Heart right ventricle (tissue), 16 donors: ENCODE data around the gene MRPL23. TPM values are rescaled to one million over a fixed set of nuclear protein-coding genes. Genes with fewer than 3 reads are reported as not detected.
"Not testable (repeated sequence)": the region's sequence is repeated elsewhere in the genome, so short reads cannot be mapped to it uniquely, and the experiment has no call there.

Experiments
- ATAC-seq, 8 donors: fragments of 200-7000 bp; cut with Tn5 transposase; one replicate each; pipeline ENCODE4 v1.9.1; 2020; ENCODE audit warnings: mild to moderate bottlenecking in 8 of 8, moderate library complexity in 8 of 8, moderate number of reproducible peaks in 1 of 8
- DNase-seq, 2 donors: peaks; one replicate each; pipeline ENCODE4 v3.0.0-alpha.2; 2020
- H3K27ac ChIP-seq, 10 donors: fragments of 200-600 bp; sonication (generic) in 2 of 10; one replicate each; pipeline versions ENCODE4 v1.5.0 to v1.8.0; 2020 to 2022; ENCODE audit warnings: mild to moderate bottlenecking in 3 of 10
- H3K27me3 ChIP-seq, 7 donors: fragments of 200-600 bp; one replicate each; pipeline ENCODE4 v1.8.0; 2021 to 2022; ENCODE audit warnings: mild to moderate bottlenecking in 2 of 7
- H3K36me3 ChIP-seq, 9 donors: fragments of 200-600 bp; sonication (generic) in 1 of 9; one replicate each; pipeline versions ENCODE4 v1.5.0 to v1.8.0; 2020 to 2022; ENCODE audit warnings: mild to moderate bottlenecking in 2 of 9
- H3K4me1 ChIP-seq, 9 donors: fragments of 200-600 bp; sonication (generic) in 1 of 9; one replicate each; pipeline versions ENCODE4 v1.5.0 to v1.8.0; 2020 to 2022; ENCODE audit warnings: mild to moderate bottlenecking in 4 of 9
- H3K4me3 ChIP-seq, 10 donors: fragments of 200-600 bp; sonication (generic) in 2 of 10; one replicate each; pipeline versions ENCODE4 v1.5.0 to v1.8.0; 2020 to 2022; ENCODE audit warnings: mild to moderate bottlenecking in 7 of 10, moderate library complexity in 2 of 10
- H3K9me3 ChIP-seq, 11 donors: fragments of 200-600 bp in 10 of 11; sonication (generic) in 2 of 11; one replicate each; pipeline versions ENCODE4 v1.5.0 to v1.8.0; 2013 to 2022; ENCODE audit warnings: mild to moderate bottlenecking in 2 of 11, control low read depth in 1 of 11, moderate library complexity in 1 of 11
- WGBS, 2 donors: extraction: QIAGEN DNeasy Blood & Tissue Kit; methylation state at CpG; one replicate each; pipeline ENCODE4 v1.1.7; 2013; ENCODE audit warnings: inconsistent platforms in 1 of 2; 5-methylcytosine and 5-hydroxymethylcytosine counted together
- intact Hi-C, 10 donors: fragments of 100-400 bp; cut with DNase I; formaldehyde crosslinking; loops; one replicate each; pipeline versions ENCODE4 v1.11.1 to v1.14.2; 2022
- polyA plus RNA-seq, 2 donors: library from polyadenylated mRNA; stranded (reverse); fragments of 200-250 nt; gene quantifications; one replicate each; pipeline ENCODE4 v1.2.3, GENCODE V29; 2013
- total RNA-seq, 10 donors: library from RNA; stranded (reverse); fragmentation: NEBNext Ultra II Directional in 3 of 10; extraction: Animal tissue kit (Norgen Biotek cat#: 25700) in 3 of 10; gene quantifications; one replicate each; pipeline versions ENCODE4 v1.2.1 to v1.2.4, GENCODE V29; 2021 to 2023
- TF ChIP-seq, protein P1 (sequence below), 9 donors: fragments of 200-600 bp; sonication (generic) in 2 of 9; IDR thresholded peaks; one replicate each; pipeline versions ENCODE4 v1.5.0 to v1.8.0; 2021 to 2022; ENCODE audit warnings: antibody characterized with exemption in 9 of 9, mild to moderate bottlenecking in 5 of 9, moderate library complexity in 1 of 9
- donor health status: Arrhythmogenic right ventricular cardiomyopathy.
- donor health status: ischemic (EF 13 %, LVEDD 7.1; RV severe dilation, severe dysfunction).
- donor health status: healthy with polysubstance abuse.
- donor health status: DM: no; HTN: yes; CAD: no.
- donor health status: DM: no; HTN: no; CAD: no.
- donor health status: ischemic (EF 25% LVEDD 6.9; RV normal size, moderate dysfunction).
- donor health status: ischemic (EF 25% LVEDD 5.7; RV mildly dilated, moderate dysfunction).
- donor health status: healthy.
- donor health status: DM: yes; HTN: yes; CAD: no.
- donor health status: Ischemic cardiomyopathy.
- donor health status: ischemic (EF 35%, LVEDD 5.7; RV mildly dilated, moderate dysfunction).
- donor health status: nonischemic (EF 11% LVEDD 7.7; RV severe dilation, severe dysfunction).
- donor health status: DM: yes; HTN: yes; CAD: no.
- donor health status: PGD.
- donor health status: ischemic (EF 29% LVEDD 5.4; RV normal size, mild dysfunction).
- donor health status: nonischemic (EF 23%, LVEDD 6.1; RV moderate dilation, normal function).

MRPL23 gene
- total and polyA plus RNA-seq, 12 donors: 45.9 to 356 (median 80.7) TPM

DNA sequence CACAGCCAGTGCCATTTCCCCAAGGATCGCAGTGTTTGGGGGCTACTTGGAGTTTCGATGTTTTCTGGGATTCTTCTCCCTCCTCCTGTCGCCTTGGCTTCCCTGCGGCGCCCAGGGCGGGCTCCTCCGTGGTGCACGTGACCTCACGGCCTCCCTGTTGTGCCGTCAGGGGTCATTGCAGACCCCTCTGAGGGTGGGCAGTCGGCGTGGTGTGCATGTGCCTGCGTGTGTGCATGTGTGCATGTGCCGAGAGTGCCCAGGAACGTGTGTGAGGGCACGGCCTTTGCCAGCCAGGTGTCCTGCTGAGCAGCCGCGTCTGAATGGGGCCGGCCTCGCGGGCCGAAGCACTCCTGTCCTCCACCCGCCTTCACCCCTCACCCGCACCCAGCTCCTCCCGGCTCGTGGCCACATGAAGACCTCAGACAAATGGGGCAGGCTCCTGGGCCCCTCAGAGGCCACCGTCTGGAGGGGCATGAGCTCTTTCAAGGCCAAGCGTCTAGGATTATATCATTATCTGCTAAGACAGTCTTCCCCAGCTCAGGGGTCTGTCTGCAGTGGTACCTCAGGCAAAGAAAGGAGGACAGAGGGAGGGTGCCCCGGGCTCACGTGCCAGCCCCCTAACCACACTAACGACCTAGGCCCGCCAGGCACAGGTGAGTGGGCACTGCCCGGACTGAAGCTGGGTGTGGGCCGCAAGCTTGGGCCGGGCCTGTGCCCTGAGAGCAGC, 9.4 kb upstream of the MRPL23 start:
- Histone ChIP-seq H3K4me3 (no peak overlapping the region), H3K27me3 (no peaks in the 10 kb centered on the region), H3K4me1 (peaks cover 4 to 20% (median 15%) of the 10 kb centered on the region in 9 donors), H3K27ac (peak overlapping the region in 4 of 10 donors; percentile 70 to 79 (median 78)), H3K9me3 (no peaks in the 10 kb centered on the region), H3K36me3 (peaks cover 0 to 5% (median 0%) of the 10 kb centered on the region in 9 donors)
- intact Hi-C loops: loop anchor here in 2 of 10 donors (1.0 kb wide), 2 partner anchors 22 to 23 kb away; no protein-coding TSS in a partner anchor
- ATAC-seq (no peak), DNase-seq (no peak)
- WGBS, 2 donors: 89 to 92% methylated on average over 35 of the region's 35 CpGs
- TF ChIP-seq, protein P1, sequence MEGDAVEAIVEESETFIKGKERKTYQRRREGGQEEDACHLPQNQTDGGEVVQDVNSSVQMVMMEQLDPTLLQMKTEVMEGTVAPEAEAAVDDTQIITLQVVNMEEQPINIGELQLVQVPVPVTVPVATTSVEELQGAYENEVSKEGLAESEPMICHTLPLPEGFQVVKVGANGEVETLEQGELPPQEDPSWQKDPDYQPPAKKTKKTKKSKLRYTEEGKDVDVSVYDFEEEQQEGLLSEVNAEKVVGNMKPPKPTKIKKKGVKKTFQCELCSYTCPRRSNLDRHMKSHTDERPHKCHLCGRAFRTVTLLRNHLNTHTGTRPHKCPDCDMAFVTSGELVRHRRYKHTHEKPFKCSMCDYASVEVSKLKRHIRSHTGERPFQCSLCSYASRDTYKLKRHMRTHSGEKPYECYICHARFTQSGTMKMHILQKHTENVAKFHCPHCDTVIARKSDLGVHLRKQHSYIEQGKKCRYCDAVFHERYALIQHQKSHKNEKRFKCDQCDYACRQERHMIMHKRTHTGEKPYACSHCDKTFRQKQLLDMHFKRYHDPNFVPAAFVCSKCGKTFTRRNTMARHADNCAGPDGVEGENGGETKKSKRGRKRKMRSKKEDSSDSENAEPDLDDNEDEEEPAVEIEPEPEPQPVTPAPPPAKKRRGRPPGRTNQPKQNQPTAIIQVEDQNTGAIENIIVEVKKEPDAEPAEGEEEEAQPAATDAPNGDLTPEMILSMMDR (IDR thresholded peaks at IDR 0.05): no peak

DNA sequence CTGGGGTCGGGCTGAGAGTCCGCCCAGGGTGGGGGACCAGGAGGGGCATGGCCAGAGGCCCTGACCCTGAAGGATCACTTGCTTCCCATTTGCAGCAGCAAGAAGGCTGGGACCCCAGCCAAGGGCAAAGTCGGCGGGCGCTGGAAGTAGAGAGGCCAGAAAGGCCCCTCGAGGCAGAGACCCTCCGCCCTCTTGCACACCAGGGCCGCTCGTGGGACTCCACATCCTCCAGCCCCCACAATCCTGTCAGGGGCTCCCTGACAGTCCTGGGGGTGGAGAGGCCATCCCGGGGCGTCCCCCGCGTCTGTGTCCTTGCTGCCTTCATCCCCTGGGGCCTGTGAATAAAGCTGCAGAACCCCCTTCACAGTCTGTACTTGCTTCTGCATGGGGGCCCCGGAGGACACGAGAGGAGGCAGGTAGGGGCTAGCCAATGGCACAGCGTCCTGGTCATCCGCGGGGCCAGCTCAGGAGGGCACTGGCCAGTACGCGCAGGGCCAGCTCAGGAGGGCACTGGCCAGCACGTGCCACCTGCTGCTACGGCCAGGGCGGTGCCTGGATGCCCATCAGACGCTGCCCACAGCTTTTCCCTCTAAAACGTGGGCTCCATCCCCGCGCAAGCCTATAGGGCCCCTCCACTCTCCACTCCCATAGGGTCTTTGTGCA, 8.7 kb upstream of the MRPL23 start:
- Histone ChIP-seq H3K9me3 (no peaks in the 10 kb centered on the region), H3K27me3 (no peaks in the 10 kb centered on the region), H3K4me1 (peaks cover 4 to 22% (median 15%) of the 10 kb centered on the region in 9 donors), H3K4me3 (no peak overlapping the region), H3K36me3 (peaks cover 0 to 5% (median 0%) of the 10 kb centered on the region in 9 donors), H3K27ac (peak overlapping the region in 9 of 10 donors; percentile 44 to 79 (median 70))
- 69 to 78% methylated on average over 27 of the region's 27 CpGs for WGBS, 2 donors
- intact Hi-C loops: loop anchor here in 6 of 10 donors (1.0 kb wide), 5 partner anchors 23 to 44 kb away; no protein-coding TSS in a partner anchor
- DNase-seq (peak in 1 of 2 donors; percentile 9), ATAC-seq (peak in 4 of 8 donors; percentile 4 to 13 (median 10))
- TF ChIP-seq, protein P1 (IDR thresholded peaks at IDR 0.05): no peak

DNA sequence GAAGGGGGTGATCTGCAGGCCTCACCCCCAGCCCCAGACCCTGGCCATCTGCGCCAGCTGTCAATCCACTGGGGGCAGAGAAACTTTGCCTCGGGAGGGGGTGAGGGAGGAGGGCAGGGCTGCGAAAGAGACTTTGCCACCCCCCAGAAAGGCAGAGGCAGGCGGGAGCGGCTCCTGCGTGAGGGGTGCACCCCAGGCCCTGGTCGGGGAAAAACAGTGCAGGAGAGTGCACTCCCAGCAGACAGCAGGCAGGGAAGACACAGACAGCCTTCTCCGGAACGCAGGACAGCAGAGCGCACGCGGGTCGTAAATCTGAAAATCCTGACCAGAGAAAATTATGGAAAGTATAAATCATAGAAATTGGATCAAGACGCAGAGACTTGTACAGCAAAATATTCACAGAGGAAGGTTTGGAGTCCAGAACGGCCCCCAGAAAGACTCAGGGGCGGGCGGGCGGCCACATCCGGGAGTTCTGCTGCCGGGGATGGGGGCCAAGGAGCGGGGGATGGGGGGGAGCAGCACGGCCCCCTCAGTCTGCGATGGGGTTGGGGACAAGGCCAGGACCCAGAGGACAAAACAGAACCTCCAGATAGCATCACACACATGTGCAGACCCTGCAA, 8.0 kb upstream of the MRPL23 start:
- H3K9me3 ChIP-seq: no peaks in the 10 kb centered on the region
- 28 to 43% methylated on average over 23 of the region's 23 CpGs for WGBS, 2 donors
- ATAC-seq: peak in 4 of 8 donors; percentile 35 to 50 (median 41)
- H3K4me1 ChIP-seq: peaks cover 4 to 29% (median 15%) of the 10 kb centered on the region in 9 donors
- peak overlapping the region in 1 of 10 donors; percentile 5 for H3K4me3 ChIP-seq
- H3K27ac ChIP-seq: peak overlapping the region; percentile 44 to 79 (median 70)
- no peaks in the 10 kb centered on the region for H3K27me3 ChIP-seq
- TF ChIP-seq, protein P1 (IDR thresholded peaks at IDR 0.05): no peak
- intact Hi-C loops: loop anchor here in 4 of 10 donors (1.0 kb wide), 3 partner anchors 26 to 45 kb away; no protein-coding TSS in a partner anchor
- peak in 1 of 2 donors; percentile 34 for DNase-seq
- peaks cover 0 to 5% (median 0%) of the 10 kb centered on the region in 9 donors for H3K36me3 ChIP-seq

DNA sequence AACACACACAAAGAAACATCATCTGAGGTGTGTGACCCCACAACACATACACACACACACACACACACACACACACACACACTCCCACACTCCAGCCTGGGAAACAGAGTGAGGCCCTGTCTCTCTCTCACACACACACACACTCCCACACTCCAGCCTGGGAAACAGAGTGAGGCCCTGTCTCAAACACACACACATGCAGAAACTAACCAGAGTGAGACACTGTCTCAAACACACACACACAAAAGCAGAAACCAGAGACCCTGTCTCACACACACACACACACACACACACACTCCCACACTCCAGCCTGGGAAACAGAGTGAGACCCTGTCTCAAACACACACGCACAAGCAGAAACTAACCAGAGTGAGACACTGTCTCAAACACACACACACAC, 7.3 kb upstream of the MRPL23 start:
- DNase-seq, H3K4me3 ChIP-seq, H3K36me3 ChIP-seq, H3K27me3 ChIP-seq, H3K9me3 ChIP-seq: not testable (repeated sequence)
- Histone ChIP-seq H3K4me1 (peaks cover 4 to 31% (median 15%) of the 10 kb centered on the region in 9 donors), H3K27ac (peak overlapping the region in 1 of 10 donors; percentile 15)
- WGBS, 2 donors: 87 to 94% methylated on average over 1 of the region's 1 CpG
- intact Hi-C loops: loop anchor here in 7 of 10 donors (1.0 to 10.0 kb wide), 5 partner anchors 26 to 45 kb away; partner anchors contain the start of gene PRR33 (in 2 of the 7)
- ATAC-seq: peak in 4 of 8 donors; percentile 31 to 57 (median 53)
